Dendritic cell treated with granulocyte-macrophage colony-stimulating factor and Interleukin-4, amounts not matched to agents 40 ng/mL and 50 ng/mL, for 4 days (primary cell): ENCODE data around the gene AATF.

Experiments
- H3K27ac Mint-ChIP-seq: one replicate; pipeline ENCODE4 v1.8.0; 2022; ENCODE audit warnings: mild to moderate bottlenecking, mixed read lengths
- H3K27me3 Mint-ChIP-seq: one replicate; pipeline ENCODE4 v1.8.0; 2022; ENCODE audit warnings: mild to moderate bottlenecking, mixed read lengths
- H3K36me3 Mint-ChIP-seq: one replicate; pipeline ENCODE4 v1.8.0; 2022; ENCODE audit warnings: low read depth, mixed read lengths
- H3K4me1 Mint-ChIP-seq: one replicate; pipeline ENCODE4 v1.8.0; 2022; ENCODE audit warnings: low read depth, mixed read lengths
- H3K4me3 Mint-ChIP-seq: one replicate; pipeline ENCODE4 v1.8.0; 2022; ENCODE audit warnings: mild to moderate bottlenecking, moderate library complexity, mixed read lengths
- H3K9me3 Mint-ChIP-seq: one replicate; pipeline ENCODE4 v1.8.0; 2022; ENCODE audit warnings: mixed read lengths
- intact Hi-C: fragments of 100-400 bp; cut with micrococcal nuclease; formaldehyde crosslinking; loops from one replicate; pipeline ENCODE4 v1.15.0; 2022

Gene AATF

DNA sequence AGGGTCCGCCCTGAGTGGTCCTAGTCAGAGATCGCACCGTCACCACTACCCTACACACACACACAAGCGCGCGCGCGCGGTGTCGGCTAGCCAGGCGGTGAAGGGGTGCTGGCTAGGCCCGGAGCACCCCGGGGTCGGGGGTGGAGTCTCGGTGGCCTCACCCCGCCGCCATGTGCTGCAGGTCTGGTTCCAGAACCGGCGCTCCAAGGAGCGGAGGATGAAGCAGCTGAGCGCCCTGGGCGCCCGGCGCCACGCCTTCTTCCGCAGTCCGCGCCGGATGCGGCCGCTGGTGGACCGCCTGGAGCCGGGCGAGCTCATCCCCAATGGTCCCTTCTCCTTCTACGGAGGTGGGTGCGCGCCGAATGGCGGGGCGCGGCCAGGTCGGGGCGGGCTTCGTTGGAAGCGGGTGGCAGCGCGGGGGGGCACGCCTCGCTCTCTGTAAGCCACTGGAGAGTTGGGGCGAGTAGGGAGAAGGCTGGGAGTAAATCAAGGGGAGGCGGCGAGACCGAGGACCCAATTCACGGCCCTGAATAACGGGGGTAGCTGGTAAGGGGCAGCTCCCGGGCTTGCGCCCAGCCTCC is 6.6 kb upstream of the AATF start:
- peak overlapping the region; percentile 62 for H3K4me3 Mint-ChIP-seq
- H3K36me3 Mint-ChIP-seq = no peaks in the 10 kb centered on the region
- intact Hi-C loops = no loop called here
- peaks cover 97% of the 10 kb centered on the region for H3K27me3 Mint-ChIP-seq
- H3K4me1 Mint-ChIP-seq = peaks cover 38% of the 10 kb centered on the region
- H3K9me3 Mint-ChIP-seq = no peaks in the 10 kb centered on the region
- no peak overlapping the region for H3K27ac Mint-ChIP-seq

DNA sequence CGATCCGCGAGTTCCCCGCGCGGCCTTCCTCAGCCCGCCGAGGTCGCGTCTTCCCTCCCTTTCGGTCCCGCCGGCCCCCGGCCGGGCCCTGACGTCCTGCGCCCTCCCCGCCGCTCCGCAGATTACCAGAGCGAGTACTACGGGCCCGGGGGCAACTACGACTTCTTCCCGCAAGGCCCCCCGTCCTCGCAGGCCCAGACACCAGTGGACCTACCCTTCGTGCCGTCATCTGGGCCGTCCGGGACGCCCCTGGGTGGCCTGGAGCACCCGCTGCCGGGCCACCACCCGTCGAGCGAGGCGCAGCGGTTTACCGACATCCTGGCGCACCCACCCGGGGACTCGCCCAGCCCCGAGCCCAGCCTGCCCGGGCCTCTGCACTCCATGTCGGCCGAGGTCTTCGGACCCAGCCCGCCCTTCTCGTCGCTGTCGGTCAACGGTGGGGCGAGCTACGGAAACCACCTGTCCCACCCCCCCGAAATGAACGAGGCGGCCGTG is 6.1 kb upstream of the AATF start:
- H3K9me3 Mint-ChIP-seq = no peaks in the 10 kb centered on the region
- peaks cover 33% of the 10 kb centered on the region for H3K4me1 Mint-ChIP-seq
- H3K36me3 Mint-ChIP-seq = no peaks in the 10 kb centered on the region
- peaks cover 97% of the 10 kb centered on the region for H3K27me3 Mint-ChIP-seq
- H3K27ac Mint-ChIP-seq = no peak overlapping the region
- intact Hi-C loops = no loop called here
- peak overlapping the region; percentile 51 for H3K4me3 Mint-ChIP-seq

DNA sequence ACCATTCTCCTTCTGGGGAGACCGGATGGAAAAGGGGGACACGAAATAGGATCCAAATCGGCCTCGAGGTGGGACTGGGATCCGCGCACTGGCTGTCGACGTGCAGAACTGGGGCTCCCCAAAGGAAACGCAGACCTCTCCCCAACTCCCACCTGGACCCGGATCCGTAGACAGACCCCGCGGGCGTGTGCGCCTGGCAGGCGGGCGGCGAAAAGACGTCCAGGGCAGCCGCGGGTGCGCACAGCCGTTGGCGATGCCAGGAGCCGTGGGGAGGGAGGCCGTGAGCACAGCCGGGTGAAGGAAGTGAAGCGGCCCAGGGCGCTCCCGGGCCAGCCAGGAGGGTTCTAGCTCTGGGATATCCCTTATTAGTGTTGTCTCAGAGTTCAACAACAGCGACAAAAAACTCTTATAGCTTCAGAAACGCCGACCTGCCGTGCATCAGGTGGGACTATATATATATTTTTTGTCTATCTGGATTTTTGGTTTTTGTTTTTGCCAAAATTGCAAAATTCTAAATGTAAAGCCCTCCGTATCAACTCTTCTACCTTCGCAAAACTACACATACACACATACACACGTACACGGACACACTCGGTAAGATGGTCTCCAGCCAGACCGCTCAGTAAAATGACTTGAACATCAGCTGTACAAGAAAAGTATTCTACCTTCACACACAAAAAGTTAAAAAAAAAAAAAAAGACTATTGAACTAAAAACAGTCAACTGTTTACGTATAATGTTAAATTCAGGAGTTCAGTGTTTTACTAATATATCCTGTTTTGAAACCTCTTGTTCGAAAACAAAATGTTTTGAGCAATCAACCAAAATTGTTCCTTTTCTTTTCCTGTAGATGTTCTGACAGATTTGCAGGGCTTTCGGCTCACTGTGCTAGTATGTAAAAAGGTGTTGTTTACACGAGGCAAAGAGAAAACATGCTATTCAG is 5.2 kb upstream of the AATF start:
- H3K27ac Mint-ChIP-seq = no peak overlapping the region
- H3K4me3 Mint-ChIP-seq = peak overlapping the region; percentile 9
- H3K27me3 Mint-ChIP-seq = peaks cover 92% of the 10 kb centered on the region
- H3K36me3 Mint-ChIP-seq = peaks cover 3% of the 10 kb centered on the region
- peaks cover 33% of the 10 kb centered on the region for H3K4me1 Mint-ChIP-seq
- no peaks in the 10 kb centered on the region for H3K9me3 Mint-ChIP-seq
- intact Hi-C loops = no loop called here

DNA sequence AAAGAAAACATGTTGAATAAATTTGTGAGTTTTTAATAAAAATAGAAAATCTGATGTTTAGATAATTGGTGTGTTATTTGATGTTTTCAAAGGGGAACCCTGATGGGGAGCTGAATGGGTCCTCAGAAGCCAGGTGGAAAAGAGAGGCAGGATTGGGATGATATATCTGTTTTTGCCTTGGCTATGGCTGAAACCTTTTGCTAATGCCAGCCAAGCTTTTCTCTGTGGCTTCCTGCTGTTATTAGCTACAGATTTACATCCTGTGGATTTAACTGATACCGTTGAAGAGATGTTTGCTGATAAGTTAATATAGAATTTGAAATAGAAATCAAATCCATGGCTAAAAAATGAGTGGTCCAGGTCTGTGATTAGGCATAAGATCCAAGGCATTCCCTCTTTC is 4.2 kb upstream of the AATF start:
- Mint-ChIP-seq H3K27ac (no peak overlapping the region), H3K27me3 (peaks cover 82% of the 10 kb centered on the region), H3K4me3 (no peak overlapping the region), H3K4me1 (peaks cover 30% of the 10 kb centered on the region), H3K36me3 (peaks cover 13% of the 10 kb centered on the region), H3K9me3 (no peaks in the 10 kb centered on the region)
- intact Hi-C loops = no loop called here

- Mint-ChIP-seq H3K27me3 (peaks cover 76% of the 10 kb centered on the region), H3K4me1 (peaks cover 36% of the 10 kb centered on the region), H3K27ac (no peak overlapping the region), H3K4me3 (no peak overlapping the region), H3K9me3 (no peaks in the 10 kb centered on the region), H3K36me3 (peaks cover 17% of the 10 kb centered on the region)
- intact Hi-C loops = loop anchor here (5.0 kb wide), 1 partner anchor 403 kb away; the partner anchor contains the start of gene GGNBP2
Observed at GRCh38 chr17:36945140-36945539, 3.6 kb upstream of the AATF start.

- Mint-ChIP-seq H3K36me3 (peaks cover 25% of the 10 kb centered on the region), H3K27ac (no peak overlapping the region)
Observed at GRCh38 chr17:36945959-36946725, 2.6 kb upstream of the AATF start.

DNA sequence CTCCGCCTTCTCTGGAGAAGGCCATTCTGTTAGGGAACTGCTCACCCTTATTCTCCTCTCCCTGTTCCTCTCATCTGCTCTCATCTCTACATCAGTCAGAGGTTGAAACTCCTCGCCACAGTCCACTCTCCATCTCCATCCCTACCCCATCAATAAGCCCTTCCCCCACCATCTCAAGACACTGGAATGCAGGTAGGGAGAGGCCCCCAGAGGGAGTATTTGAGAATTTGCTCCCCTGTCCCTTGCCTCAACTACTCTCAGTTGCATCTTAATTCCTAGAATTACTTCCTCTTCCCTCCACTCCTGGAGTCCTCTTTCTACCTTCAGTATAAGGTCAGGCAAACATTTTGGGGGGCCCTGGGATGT is 2.0 kb upstream of the AATF start:
- intact Hi-C loops = loop anchor here (5.0 kb wide), 1 partner anchor 404 kb away; the partner anchor contains the start of gene GGNBP2
- H3K4me1 Mint-ChIP-seq = peaks cover 34% of the 10 kb centered on the region
- H3K27ac Mint-ChIP-seq = no peak overlapping the region
- peaks cover 60% of the 10 kb centered on the region for H3K27me3 Mint-ChIP-seq
- no peaks in the 10 kb centered on the region for H3K9me3 Mint-ChIP-seq
- H3K4me3 Mint-ChIP-seq = no peak overlapping the region
- peaks cover 25% of the 10 kb centered on the region for H3K36me3 Mint-ChIP-seq

More at GRCh38 chr17:36945959-36946725, 2.6 kb upstream of the AATF start:
- H3K4me1 Mint-ChIP-seq = peaks cover 40% of the 10 kb centered on the region
- H3K9me3 Mint-ChIP-seq = no peaks in the 10 kb centered on the region
- H3K4me3 Mint-ChIP-seq = no peak overlapping the region
- H3K27me3 Mint-ChIP-seq = peaks cover 66% of the 10 kb centered on the region
- intact Hi-C loops = loop anchor here (5.0 kb wide), 1 partner anchor 404 kb away; the partner anchor contains the start of gene GGNBP2

GRCh38 chr17:36947922-36948716 is 635 bp upstream of the AATF start:
- Mint-ChIP-seq H3K36me3 (peaks cover 39% of the 10 kb centered on the region), H3K27ac (peak overlapping the region; percentile 91), H3K9me3 (no peaks in the 10 kb centered on the region), H3K4me3 (peak overlapping the region; percentile 95), H3K4me1 (peaks cover 44% of the 10 kb centered on the region), H3K27me3 (peaks cover 46% of the 10 kb centered on the region)
- intact Hi-C loops = loop anchor here (2.0 to 5.0 kb wide), 2 partner anchors 19 to 406 kb away; partner anchors contain the start of gene GGNBP2

DNA sequence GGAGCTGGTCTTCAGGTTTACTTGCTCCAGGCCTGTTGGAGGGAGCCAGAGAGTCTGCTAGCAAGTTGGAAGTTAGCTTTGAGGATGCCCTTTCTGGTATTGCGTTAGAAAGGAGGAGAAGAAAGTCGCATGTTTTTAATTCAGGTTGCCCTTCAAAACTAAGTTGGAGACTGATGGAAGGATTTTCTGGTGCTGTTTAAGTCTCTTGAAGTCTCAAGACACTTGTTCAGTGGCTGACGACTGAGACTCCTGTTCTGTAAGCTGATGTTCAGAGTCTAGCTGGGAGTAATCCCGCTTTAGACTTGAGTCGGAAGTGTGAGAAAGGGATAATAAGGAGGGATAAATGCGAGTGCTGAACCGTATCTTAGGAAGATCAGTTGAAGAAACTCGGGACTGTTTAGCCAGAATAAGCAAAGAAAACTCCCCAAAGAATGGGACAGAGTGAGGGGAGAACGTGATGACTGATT is 740 bp downstream of the AATF start:
- Mint-ChIP-seq H3K36me3 (peaks cover 53% of the 10 kb centered on the region), H3K9me3 (no peaks in the 10 kb centered on the region), H3K4me3 (peak overlapping the region; percentile 95), H3K4me1 (peaks cover 46% of the 10 kb centered on the region), H3K27ac (peak overlapping the region; percentile 91), H3K27me3 (peaks cover 35% of the 10 kb centered on the region)
- intact Hi-C loops = loop anchor here (2.0 to 5.0 kb wide), 2 partner anchors 21 to 407 kb away; partner anchors contain the start of gene GGNBP2

DNA sequence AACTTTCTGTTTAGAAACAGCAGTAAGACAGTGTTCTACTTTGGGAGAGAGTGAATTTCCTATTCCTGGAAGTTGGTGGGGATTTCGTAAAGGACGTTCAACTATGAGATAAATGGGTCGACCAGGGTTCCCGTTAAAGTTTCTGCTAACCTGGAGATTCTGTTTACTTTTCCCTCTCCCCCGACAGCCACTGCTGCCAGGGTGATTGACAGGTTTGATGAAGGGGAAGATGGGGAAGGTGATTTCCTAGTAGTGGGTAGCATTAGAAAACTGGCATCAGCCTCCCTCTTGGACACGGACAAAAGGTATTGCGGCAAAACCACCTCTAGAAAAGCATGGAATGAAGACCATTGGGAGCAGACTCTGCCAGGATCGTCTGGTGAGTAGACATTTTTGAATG is 1.3 kb downstream of the AATF start:
- intact Hi-C loops = no loop called here
- peaks cover 58% of the 10 kb centered on the region for H3K36me3 Mint-ChIP-seq

DNA sequence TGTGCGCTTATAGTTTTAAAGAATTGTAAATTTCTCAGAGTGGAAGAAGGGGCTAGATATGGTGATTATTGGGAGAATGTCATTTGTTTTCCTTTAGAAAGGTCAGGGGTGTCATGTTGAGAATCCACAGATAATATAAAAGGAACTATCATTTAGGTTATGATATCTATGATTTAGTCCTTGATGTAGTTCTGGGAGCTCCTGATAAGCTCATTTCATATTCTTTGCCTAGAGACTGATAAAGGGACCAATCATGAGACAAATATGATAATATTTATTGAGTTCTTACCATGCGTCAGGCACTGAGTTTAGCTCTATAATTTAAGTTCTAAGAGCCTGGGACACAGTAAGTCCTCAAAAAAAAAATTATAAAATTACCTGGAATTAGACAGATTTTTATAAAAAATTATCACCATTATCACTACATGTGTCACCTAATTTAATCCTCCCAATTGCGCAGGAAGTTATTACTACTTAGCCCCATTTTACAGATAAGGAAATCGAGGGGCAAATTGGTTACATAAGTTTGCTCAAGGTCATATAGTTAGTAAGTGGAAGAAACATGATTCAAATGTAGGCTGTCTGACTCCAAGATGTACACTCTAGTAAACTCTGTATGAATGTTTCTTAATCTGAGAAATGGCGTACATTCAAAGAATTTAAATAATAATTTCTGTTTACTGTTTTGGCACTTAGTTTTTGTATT is 2.5 kb downstream of the AATF start:
- Mint-ChIP-seq H3K36me3 (peaks cover 70% of the 10 kb centered on the region), H3K27me3 (peaks cover 18% of the 10 kb centered on the region), H3K9me3 (no peaks in the 10 kb centered on the region), H3K27ac (no peak overlapping the region), H3K4me1 (peaks cover 46% of the 10 kb centered on the region), H3K4me3 (no peak overlapping the region)
- intact Hi-C loops = no loop called here

More for the DNA sequence above, 1.3 kb downstream of the AATF start:
- no peaks in the 10 kb centered on the region for H3K9me3 Mint-ChIP-seq
- H3K27ac Mint-ChIP-seq = peak overlapping the region; percentile 91
- peak overlapping the region; percentile 95 for H3K4me3 Mint-ChIP-seq
- H3K4me1 Mint-ChIP-seq = peaks cover 46% of the 10 kb centered on the region
- H3K27me3 Mint-ChIP-seq = peaks cover 30% of the 10 kb centered on the region

DNA sequence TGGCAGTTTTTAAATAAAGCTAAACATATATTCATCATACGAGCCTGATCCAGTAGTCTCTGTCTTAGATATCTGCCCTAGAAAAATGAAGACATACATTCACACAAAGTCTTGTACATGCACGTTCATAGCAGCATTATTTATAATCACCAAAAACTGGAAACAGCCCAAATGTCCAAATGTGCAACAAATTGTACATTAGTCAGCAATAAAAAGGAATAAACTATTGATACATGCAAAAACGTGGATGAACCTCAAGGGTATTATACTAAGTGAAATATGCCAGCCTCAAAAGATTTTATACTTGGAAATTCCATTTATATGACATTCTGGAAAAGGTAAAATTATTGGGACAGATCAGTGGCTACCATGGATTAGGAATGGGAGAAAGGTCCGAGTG is 22.8 kb downstream of the AATF start:
- Mint-ChIP-seq H3K36me3 (peaks cover 53% of the 10 kb centered on the region), H3K4me3 (no peak overlapping the region), H3K9me3 (no peaks in the 10 kb centered on the region), H3K27me3 (no peaks in the 10 kb centered on the region), H3K4me1 (no peaks in the 10 kb centered on the region), H3K27ac (no peak overlapping the region)
- intact Hi-C loops = no loop called here
